Cardiac septum (tissue), 1 donor: ENCODE results near the gene MSX2. TPM values are rescaled to one million over a fixed set of nuclear protein-coding genes. Genes with fewer than 3 reads are reported as not detected.
"Not testable (repeated sequence)": the region's sequence is repeated elsewhere in the genome, so short reads cannot be mapped to it uniquely, and the experiment has no call there.

Experiments used
- DNase-seq: peaks from one replicate; pipeline ENCODE4 v3.0.0-alpha.2; 2020; ENCODE audit warnings: low spot score
- intact Hi-C: fragments of 100-400 bp; cut with DNase I; formaldehyde crosslinking; loops from one replicate; pipeline ENCODE4 v1.14.0; 2022
- microRNA-seq: library from miRNA; unstranded; fragments of <30 nt; microRNA quantifications from one replicate; pipeline ENCODE4 v1.2.0, GENCODE V29; 2020
- total RNA-seq: library from RNA; stranded (reverse); fragmentation: NEBNext Ultra II Directional; extraction: Animal tissue kit (Norgen Biotek cat#: 25700); gene quantifications from one replicate; pipeline ENCODE4 v1.2.1, GENCODE V29; 2021
- donor health status: DM: no; HTN: no; CAD: no.

Gene MSX2
- total RNA-seq, 1 donor from 2014 or later = 2.1 TPM

- intact Hi-C loops = no loop called here
- DNase-seq = no peak
Measured at GRCh38 chr5:174760721-174761120, 36.3 kb downstream of the MSX2 start.

GRCh38 chr5:174761341-174761740 is 37.0 kb downstream of the MSX2 start:
- intact Hi-C loops, DNase-seq: not testable (repeated sequence)

- intact Hi-C loops = no loop called here
- no peak for DNase-seq
Measured at GRCh38 chr5:174764309-174764708, 39.9 kb downstream of the MSX2 start.

- intact Hi-C loops = no loop called here
- no peak for DNase-seq
Measured at GRCh38 chr5:174765540-174765939, 41.2 kb downstream of the MSX2 start.

- intact Hi-C loops = no loop called here
- DNase-seq = no peak
Measured at GRCh38 chr5:174767670-174768069, 43.3 kb downstream of the MSX2 start.

- no peak for DNase-seq
- intact Hi-C loops = no loop called here
Measured at GRCh38 chr5:174769005-174769404, 44.6 kb downstream of the MSX2 start.

GRCh38 chr5:174773371-174773770 is 49.0 kb downstream of the MSX2 start:
- intact Hi-C loops = no loop called here
- no peak for DNase-seq

GRCh38 chr5:174775081-174775480 is 50.7 kb downstream of the MSX2 start:
- intact Hi-C loops = no loop called here
- DNase-seq = no peak

- no peak for DNase-seq
Measured at GRCh38 chr5:174777111-174777510, 52.7 kb downstream of the MSX2 start.

GRCh38 chr5:174777583-174777982 is 53.2 kb downstream of the MSX2 start:
- DNase-seq = no peak
- intact Hi-C loops = no loop called here

More at GRCh38 chr5:174777111-174777510, 52.7 kb downstream of the MSX2 start:
- intact Hi-C loops = no loop called here

Small RNA genes within 50 kb of the gene (microRNA-seq; reads per million reads assigned to microRNA genes)
- not detected for gene MIR4634
